Fibroblast of skin of left quadriceps (primary cell): ENCODE results near the gene TMEM213.

ENCODE experiments used
- DNase-seq, 2 experiments: peaks; one replicate each; pipeline ENCODE4 v3.0.0-alpha.2; 2013; ENCODE audit warnings: low read depth in 2 of 2

Gene TMEM213

GRCh38 chr7:138842111-138842510, 44.3 kb downstream of the TMEM213 start:
- peak; percentile 20 to 32 for DNase-seq

- DNase-seq, result no peak
Observed at GRCh38 chr7:138843632-138844580, 46.1 kb downstream of the TMEM213 start.

GRCh38 chr7:138845711-138846110, 47.9 kb downstream of the TMEM213 start:
- DNase-seq, result no peak

GRCh38 chr7:138848056-138848980, 50.5 kb downstream of the TMEM213 start:
- no peak for DNase-seq

- DNase-seq, result no peak
Observed at GRCh38 chr7:138849701-138850100, 51.9 kb downstream of the TMEM213 start.

GRCh38 chr7:138852469-138852868, 54.7 kb downstream of the TMEM213 start:
- no peak for DNase-seq

GRCh38 chr7:138853448-138853847, 55.7 kb downstream of the TMEM213 start:
- DNase-seq, result no peak

- DNase-seq, result no peak
Observed at GRCh38 chr7:138854115-138854645, 56.4 kb downstream of the TMEM213 start.

- DNase-seq, result no peak
Observed at GRCh38 chr7:138857728-138858127, 59.9 kb downstream of the TMEM213 start.

- DNase-seq, result no peak
Observed at GRCh38 chr7:138861051-138861450, 63.3 kb downstream of the TMEM213 start.

- no peak for DNase-seq
Observed at GRCh38 chr7:138863931-138864330, 66.1 kb downstream of the TMEM213 start.

- peak; percentile 51 to 55 for DNase-seq
Observed at GRCh38 chr7:138864667-138865066, 66.9 kb downstream of the TMEM213 start.

- no peak for DNase-seq
Observed at GRCh38 chr7:138865843-138866242, 68.0 kb downstream of the TMEM213 start.

- no peak for DNase-seq
Observed at GRCh38 chr7:138866353-138866752, 68.6 kb downstream of the TMEM213 start.

- DNase-seq, result no peak
Observed at GRCh38 chr7:138867744-138868143, 70.0 kb downstream of the TMEM213 start.

GRCh38 chr7:138868711-138869110, 70.9 kb downstream of the TMEM213 start:
- no peak for DNase-seq

- DNase-seq, result no peak
Observed at GRCh38 chr7:138869353-138869752, 71.6 kb downstream of the TMEM213 start.

GRCh38 chr7:138871065-138871813, 73.4 kb downstream of the TMEM213 start:
- no peak for DNase-seq

- no peak for DNase-seq
Observed at GRCh38 chr7:138871814-138872090, 74.0 kb downstream of the TMEM213 start.

- DNase-seq, result no peak
Observed at GRCh38 chr7:138872576-138872975, 74.8 kb downstream of the TMEM213 start.

- no peak for DNase-seq
Observed at GRCh38 chr7:138873220-138873892, 75.6 kb downstream of the TMEM213 start.
